GM12873 (cell line): ENCODE measurements around the gene MEGF6.

Experiments used
- TF ChIP-seq, protein P1 (sequence below): IDR thresholded peaks from 2 replicates; pipeline ENCODE4 v1.5.1; 2012; ENCODE audit warnings: low read depth, mild to moderate bottlenecking, moderate library complexity, low read length, control low read depth; ENCODE audit not compliant: insufficient read depth; ENCODE audit errors: missing control alignments

MEGF6 gene

DNA sequence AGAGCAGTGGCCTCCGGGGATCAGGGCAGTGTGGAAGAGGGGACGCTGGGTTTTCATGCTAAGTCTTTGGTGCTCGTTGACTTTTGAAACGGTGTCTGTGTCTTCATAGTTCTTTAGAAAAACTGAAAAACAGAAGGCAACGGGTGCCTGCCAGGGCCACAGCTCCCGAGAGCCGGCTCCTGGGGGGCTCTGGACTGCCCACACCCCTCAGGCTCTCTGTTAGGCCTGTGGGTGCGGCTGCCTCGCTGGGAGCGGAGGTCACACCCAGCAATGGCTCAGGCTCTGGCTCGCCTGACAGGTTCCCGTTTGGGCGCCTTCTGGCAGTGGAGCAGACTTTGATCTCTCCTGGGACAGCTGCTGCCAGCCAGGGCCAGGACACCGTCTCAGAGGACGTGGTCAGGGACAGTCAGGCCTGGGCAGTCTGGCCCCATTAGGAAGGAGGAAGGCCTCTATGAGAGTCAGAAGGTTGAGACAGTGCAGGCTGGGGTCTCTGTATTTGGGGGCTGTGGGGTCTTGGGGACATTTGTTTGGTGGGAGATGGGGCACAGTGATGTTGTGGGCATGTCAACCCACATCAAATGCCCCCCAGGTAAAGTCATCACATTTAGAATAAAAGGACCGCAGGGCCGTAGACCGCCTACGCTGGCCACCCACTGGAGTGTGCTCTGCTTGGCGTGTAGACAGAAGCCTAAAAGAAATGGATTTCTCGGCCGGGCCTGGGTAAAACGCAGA, 151.2 kb downstream of the MEGF6 start:
- TF ChIP-seq, protein P1, sequence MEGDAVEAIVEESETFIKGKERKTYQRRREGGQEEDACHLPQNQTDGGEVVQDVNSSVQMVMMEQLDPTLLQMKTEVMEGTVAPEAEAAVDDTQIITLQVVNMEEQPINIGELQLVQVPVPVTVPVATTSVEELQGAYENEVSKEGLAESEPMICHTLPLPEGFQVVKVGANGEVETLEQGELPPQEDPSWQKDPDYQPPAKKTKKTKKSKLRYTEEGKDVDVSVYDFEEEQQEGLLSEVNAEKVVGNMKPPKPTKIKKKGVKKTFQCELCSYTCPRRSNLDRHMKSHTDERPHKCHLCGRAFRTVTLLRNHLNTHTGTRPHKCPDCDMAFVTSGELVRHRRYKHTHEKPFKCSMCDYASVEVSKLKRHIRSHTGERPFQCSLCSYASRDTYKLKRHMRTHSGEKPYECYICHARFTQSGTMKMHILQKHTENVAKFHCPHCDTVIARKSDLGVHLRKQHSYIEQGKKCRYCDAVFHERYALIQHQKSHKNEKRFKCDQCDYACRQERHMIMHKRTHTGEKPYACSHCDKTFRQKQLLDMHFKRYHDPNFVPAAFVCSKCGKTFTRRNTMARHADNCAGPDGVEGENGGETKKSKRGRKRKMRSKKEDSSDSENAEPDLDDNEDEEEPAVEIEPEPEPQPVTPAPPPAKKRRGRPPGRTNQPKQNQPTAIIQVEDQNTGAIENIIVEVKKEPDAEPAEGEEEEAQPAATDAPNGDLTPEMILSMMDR = no peak

DNA sequence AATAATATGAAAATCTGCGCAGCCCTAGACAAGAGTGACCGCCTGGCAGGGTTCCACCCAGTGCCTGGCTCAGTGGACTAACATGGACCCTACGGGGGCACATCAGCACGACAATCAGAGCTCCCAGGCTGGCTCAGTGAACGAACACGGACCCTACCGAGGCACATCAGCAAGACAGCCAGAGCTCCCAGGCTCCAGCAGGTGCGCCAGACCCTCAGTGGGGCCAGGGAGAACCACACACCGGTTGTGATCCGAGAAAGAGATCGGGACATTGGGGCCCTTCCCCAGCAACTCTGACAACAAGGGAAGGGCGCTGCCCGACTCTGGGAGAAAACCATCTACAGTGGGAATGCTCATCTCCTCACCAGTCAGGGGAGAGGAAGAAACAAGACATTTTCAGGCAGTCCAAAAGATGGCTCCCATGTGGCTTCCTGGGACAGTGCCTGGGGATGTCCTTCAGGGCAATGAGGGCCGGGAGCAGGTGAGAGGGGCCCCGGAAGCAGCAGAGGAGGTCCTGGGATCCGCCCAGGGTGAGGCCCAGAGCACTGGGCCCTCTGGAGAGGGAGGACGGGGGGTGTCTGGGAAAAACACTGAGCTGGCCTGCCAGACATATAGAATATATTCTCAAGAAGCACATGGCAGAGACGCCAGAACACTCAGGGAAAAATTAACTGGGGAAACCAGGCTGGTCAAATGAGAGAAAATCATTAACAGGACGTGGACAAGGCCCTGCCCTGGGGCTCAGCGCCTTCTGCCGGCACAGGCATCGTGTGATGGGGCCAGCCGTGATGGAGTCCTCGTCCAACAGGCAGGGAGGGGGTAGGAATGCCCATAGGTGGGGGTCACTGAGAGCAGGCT, 152.0 kb downstream of the MEGF6 start:
- TF ChIP-seq, protein P1 = no peak

DNA sequence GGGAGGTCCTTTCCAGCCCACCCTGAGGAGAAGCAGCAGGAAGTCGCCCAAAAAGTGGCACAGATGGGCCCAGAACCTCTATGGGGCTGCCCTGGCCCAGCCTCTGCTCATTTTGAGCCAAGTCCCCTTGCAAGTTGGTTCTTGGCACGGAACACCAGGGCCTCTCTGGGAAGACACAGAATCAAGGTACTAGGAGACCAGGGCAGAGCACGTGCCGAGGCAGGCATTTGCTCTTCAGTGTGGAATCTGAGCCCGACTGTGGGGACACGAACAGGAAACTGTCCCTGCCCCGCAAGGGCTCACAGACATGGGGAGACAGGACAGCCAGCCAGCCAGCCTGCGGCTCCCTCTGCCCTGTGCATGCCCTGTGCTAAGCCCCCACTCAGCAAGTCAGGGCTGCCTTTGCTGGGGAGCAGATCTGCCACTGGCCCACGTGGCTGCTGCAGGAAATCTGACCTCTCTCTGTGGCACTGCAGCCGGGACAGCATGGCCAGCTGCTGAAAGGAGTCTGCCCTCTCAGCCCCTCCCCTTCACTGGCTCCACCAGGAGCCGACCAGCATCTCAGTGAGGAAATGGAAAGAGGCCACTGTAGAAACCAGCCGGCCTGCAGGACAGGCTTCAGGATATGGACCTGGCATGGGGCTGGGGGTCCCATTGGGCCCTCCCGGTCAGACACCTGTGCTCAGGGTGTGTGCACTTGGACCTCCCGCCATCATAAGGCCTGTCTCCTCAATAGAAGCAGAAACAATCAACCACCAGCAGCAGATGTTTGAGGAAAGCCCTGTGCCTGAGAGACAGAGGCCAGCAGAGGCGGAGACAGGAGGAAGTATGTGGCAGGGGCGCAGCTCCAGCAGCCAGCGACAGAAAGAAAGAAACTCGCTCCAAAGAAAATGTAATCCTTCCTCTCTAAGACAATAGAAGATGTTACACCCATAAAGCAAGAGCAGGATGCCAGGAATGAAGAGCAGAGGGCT, 153.1 kb downstream of the MEGF6 start:
- TF ChIP-seq, protein P1 = no peak

DNA sequence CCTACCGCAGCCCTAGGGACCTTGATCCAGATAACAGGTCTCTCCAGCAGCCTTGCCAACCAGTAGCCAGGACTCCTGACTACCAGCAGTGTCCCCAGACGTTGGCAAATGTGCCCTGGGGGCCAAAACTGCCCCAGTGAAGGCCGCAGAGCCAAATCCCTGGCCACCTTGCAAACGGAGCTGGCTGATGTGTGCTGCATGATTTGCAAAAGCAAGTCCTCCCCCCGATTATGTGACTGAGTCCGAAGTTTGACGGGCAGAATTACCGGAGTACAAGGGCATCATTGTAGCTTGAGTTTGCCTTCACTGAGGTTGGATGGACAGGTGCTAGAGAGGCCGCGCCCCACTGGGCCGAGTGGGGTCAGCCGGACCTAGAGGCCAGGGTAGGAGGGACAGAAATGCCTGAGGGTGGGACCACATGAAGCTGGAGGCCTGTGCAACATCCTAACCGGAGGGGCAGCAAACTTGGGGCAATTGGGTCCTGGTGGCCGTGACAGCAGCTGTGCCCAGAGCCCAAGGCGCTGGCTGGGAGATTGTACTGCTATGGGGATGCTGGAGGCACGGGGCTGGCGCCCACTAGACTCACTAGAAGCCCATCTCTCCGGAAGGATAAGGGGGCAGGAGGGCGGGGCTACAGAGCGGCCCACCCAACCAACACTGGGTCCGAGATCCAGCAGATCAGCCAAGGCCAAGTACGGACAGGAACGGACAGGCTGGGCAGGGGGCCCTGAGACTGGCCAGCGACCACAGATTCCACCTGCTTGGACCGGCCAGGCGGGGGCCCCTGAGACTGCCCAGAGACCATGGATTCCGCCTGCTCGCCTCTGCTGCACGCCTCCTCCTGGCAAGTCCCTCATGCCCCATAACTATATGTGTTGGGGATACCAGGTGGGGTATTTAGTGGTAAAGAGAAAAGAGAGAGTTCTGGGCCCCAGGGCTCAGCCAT, 154.1 kb downstream of the MEGF6 start:
- TF ChIP-seq, protein P1 = no peak

DNA sequence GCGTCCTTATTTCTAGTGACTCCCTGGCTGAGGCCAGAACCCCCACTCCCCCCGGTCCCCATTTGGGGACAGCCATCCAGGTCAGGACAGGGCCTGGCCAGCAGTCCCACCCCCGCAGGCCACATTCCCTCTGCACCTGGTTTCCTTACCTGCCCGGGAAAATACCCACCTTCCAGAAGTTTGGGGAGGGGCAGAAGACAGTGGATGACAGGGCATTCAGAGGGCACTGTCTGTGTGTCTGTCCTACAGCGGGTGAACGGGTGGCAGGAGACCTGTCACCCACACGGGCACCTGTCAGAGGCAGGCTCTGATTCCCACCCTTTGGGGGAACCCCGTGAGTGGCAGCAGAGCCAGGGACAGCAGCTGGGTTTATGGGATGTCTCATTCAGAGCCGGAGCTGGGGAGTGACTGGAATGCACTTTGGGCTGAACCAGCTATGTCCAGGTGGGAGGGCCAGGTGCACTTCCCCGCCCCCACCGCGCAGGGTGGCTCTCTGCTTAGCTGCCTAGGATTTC, 154.8 kb downstream of the MEGF6 start:
- TF ChIP-seq, protein P1 = no peak

DNA sequence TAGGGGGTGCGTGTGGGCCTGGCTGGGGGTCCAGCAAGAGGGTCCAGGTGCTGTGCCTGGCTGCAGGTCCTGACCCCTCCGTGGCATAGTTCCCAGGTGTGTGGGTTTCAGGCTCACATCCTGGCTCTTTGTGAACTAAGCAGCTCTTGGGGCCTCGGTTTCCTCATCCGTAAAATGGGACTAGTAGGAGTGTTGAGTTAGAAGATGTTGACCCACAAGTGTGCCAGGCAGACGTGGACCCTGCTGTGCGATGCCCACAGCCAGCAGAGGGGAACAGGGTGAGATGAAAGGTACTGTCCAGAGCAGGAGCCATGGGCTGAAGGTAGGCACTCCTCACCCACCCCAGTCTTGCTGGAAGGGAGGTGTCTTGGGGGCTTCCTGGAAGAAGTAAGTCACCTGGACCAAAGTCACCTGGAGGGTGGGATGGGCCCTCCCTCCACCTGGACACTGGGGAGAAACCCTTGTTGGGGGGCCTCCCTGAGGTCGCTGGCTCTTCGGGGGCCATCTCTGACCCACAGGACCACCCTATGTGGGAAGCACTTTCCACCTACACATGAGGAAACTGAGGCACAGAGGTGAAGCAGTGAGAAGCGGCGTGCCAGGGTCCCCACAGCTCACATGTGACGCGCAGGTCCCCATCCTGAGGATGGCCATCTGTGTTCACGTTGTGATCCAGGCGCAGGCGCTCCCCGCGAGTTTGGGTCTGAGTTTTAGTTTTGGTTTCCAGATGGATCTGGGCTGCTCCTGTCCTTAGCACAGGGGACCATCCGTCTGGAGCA, 155.4 kb downstream of the MEGF6 start:
- TF ChIP-seq, protein P1 = no peak
